HG03196 (cell line): ENCODE measurements around the gene YIPF4.
"Not testable (repeated sequence)": the region's sequence is repeated elsewhere in the genome, so short reads cannot be mapped to it uniquely, and the experiment has no call there.

ENCODE experiments used
- ATAC-seq: cut with Tn5 transposase; IDR thresholded peaks from one replicate; pipeline ENCODE4 v1.9.1; 2021; ENCODE audit not compliant: unreplicated experiment

Gene YIPF4

DNA sequence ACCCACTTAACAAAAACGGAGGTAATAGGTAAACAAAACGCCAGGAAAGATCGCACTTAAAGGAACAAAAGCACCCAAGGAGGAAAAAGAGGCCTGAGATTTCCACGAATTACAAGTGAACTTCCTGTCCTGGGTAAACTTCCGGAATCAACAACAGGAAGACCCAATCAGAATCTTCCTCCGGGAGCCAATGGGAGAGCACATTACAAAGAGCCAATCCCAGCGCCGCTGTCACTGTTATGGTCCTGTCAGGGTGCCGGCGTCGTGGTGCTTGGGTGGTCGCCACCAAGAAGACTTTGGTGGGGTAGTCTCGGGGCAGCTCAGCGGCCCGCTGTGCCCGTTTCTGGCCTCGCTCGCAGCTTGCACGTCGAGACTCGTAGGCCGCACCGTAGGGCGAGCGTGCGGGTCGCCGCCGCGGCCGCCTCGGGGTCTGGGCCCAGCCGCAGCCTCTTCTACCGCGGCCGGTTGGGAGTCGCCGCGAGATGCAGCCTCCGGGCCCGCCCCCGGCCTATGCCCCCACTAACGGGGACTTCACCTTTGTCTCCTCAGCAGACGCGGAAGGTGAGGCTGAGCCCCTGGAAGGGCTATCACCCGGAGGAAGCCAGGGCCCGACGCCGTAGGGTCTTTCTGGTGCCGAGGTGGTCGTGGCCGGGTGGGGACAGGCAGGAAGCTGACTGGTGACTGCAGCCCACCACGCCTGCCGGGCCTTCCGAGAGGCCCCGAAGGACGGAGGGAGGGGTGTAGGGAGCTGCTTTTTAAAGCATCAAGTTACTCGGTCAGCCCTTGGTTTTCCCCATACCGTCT lies at the start of gene YIPF4:
TSS of gene YIPF4 (plus strand) at position 231 of the 804 bp plus-strand sequence. CDS start at position 483, 252 bp downstream.
- ATAC-seq, result peak; percentile 100

DNA sequence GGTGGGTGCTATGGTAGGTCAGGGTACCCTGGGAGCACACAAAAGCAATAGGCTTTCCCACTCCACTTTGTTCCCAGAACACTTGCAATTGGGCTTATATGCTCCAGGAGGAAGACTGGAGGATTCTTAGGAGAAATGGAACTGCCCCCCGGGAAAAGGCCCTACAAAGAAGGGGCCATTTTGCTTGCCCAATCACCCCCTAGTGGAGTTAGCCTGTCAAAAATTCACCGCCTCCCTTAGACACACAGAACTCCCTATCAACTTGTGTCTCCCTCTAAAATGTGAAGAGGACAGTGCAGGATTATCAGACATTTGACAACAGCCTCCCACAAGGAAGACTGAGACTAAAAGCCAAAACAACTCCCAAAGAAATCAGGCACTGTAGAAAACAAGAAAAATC lies 49.5 kb upstream of the YIPF4 start:
- ATAC-seq, result no peak

DNA sequence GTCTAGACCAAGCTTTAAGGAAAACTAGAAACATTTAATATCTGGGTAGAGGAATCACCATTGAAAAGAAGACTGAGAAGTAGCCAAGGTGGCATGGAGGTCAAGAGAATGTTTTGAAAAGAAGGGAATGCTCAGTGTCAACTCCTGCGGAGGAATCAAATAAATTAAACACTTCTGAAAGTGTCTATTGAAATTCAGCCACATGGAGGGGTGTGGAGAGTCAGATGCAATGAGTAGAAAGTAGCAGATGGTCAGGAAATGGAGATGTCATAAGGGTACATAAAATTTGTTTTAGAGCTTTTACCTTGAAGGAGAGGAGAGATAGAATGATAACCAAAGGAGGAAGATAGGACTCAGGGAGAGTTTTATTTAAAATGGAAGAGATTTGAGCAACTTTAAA lies 48.1 kb upstream of the YIPF4 start:
- ATAC-seq, result no peak

DNA sequence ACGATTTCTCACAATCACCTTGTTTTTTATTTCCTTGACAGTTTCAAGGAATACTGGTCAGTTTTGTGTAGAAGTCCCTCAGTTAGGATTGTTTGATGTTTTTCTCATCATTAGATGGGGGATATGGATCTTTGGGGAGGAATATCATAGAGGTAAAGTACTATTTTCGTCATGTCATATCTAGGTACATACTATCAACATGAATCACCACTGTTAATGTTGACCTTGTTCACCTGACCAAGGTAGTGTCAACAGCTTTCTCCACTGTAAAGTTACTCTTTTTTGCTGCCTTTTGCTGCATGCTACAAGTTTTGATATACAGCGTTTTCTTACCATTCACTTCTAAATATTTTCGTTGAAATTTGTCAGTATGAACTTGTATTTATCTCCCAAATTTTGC lies 45.7 kb upstream of the YIPF4 start:
- no peak for ATAC-seq

DNA sequence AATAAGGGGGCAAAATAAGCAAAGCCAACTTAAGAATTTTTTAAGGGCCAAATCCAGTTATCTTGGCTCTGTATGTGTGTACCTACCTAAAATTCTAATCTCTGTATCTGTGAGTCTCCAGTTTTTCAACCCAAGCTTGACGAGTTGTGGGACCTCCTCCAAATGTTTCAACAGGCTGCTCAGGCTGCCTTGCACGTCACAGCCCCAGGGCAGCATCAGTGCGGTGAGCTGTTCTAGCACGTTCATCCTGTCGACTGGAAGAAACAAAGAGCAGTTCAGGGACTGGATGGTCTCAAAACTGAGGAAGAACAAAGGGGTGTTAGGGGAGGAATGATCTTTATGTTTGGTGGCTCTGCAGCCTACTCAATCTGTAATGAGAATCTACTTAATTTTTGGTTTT lies 42.4 kb upstream of the YIPF4 start:
- no peak for ATAC-seq

DNA sequence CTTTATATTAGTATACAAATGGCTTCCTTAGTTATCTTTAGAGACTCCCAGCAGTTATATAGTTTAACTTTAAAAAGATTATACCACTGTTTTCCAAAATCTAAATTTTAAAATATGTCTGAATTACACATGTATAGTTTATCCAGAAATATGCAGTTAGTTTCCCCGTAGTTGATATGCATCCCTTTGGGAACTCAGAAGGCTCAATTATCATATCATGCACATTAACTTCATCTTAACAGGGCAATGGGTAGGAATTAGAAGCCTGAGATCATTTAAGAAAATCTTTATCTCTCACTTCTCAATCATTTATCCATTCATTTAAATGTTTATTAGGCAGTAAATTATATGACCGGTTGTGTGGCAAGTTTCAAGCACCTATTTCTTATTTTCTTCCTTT lies 40.2 kb upstream of the YIPF4 start:
- ATAC-seq, result no peak

DNA sequence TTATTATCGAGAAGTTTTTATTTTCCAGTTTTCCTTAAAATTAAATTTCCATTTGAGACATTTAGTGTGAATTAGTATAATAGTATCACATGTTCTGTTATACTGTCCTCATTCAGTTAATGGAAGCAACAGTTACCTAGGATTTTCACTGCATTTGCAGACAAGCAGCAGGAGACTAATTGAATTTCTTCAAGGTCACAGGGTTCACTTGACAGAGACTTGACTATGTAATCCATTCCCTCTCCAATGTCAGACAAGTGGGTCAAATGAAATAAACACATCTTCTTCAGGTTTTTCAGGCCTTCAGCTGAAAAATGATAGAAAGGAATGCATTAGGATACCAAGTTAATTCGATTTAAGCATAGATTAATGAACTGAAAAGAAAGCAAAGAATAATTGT lies 39.7 kb upstream of the YIPF4 start:
- no peak for ATAC-seq

DNA sequence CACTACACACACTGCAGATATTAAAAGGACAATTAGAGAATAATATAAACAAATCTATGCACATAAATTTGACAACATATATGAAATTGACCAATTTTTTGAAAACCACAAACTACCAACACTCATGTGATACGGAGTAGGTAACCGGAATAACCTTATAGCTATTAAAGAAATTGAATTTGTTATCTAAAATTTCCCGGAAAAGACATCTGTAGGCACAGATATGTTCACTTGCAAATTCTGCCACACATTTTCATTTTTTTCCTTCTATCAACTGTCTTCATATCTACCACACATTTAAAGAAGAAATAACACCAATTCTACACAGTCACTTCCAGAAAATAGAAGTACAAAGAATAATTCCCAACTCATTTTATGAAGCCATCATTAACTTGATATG lies 35.4 kb upstream of the YIPF4 start:
- ATAC-seq, result no peak

DNA sequence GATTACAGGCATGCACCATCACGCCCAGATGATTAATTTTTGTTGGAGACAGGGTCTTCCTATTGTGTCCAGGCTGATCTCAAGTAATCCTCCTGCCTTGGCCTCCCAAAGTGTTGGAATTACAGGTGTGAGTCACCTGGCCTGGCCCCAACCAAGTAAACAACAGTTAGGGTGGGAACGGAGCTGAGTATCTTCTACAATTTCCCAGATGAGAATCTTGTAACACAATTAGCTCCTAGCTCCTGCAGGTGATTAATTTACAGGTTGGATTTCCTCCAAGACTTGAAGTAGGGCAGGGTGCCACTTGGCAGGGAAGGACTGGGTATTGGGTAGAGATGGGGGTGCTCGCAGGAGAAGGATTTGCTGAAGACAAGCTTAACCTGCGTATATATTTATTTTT lies 30.8 kb upstream of the YIPF4 start:
- ATAC-seq, result no peak

DNA sequence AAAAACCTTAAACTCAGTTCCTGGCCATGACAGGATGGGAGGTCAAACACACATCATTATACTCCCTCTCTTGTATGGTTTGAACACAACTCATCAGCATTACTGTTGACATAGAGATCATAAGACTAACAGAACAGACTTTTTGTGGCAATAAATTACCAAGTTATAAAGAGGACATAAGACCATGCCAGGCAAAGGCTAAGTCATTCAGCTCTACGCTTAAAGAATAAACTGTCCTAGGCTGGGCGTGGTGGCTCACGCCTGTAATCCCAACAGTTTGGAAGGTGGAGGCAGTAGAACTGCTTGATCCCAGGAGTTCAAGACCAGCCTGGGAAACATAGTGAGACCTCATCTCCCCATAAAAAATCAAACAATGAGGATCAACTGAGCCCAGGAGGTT lies 29.4 kb upstream of the YIPF4 start:
- no peak for ATAC-seq

DNA sequence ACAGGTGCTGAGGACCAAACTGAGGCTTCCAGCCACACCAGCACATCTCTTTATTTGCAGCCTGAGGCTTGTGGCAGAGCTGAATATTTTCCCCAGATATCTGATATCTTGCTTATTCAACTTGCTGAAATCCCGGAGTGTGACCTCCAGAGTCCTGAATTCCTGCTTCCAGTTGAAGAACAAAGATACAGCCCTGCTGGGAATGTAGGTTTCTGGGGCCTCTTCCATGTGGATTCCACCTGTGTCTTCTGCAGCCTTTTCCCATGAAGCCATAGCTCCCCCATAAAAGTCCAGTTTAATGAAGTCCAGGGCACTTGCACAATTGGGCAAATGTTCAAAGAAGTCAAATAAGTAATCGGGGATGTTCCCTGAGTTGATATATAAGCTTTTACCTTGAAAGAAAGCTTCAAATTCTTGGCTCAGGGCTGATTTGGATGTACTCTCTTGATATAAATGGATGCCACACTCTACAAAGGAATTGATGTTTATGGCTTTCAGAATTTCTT lies 27.9 kb upstream of the YIPF4 start:
- no peak for ATAC-seq

DNA sequence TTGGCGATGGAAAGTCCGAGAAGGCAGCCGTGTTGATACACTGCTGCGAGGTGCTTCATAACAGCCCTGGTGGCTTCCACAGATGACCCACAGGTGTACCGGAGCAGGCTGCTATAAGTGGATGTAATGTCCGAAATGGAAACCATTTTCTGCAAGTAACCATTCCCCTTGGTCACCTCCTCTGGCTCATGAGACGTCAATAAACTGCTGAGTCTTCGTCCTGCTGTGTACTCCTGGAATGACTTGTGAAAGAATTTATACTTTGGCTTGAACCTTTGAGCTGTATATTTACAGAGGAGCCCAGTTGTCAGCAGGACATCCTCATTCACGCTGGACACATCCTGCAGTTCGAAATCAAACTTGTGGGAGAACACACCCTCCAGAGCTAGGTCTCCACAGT lies 27.4 kb upstream of the YIPF4 start:
- ATAC-seq, result no peak

DNA sequence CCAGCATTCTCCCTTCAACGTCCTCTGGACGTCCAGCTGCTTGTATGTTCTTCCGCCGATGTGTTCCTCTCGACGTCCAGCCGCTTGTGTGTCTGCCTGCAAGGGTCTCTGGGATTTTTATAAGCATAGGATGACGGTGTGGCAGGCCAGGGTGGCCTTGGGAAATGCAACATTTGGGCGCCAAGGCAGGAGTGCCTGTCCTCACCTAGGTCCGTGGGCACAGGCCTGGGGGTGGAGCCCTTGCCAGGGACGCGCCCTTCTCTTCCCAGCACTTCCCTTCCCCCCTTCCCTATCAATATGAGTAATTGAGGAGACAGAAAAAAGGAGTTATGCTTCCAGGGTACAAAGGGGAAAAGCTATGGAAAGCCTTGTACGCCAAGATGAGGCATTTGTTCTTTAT lies 19.5 kb upstream of the YIPF4 start:
- no peak for ATAC-seq

DNA sequence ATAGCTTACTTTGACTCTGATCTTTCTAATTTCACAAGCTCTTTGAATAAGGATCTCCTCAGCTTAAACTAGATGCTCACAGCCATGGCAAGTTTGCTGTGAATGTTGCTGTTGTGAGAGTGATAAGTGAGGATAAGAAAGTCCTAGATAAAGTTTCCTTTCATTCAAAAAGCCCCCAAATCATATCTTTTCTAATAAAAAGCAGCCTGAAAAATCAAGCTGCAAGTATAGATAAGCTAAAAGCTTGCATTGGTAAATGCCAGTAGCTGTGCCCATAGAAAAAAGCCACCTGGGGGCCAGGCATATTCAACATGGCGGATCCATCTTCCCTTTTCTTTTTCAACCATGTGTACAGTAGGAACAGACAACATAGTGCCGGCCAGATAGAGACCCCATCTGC lies 17.3 kb upstream of the YIPF4 start:
- ATAC-seq, result no peak

DNA sequence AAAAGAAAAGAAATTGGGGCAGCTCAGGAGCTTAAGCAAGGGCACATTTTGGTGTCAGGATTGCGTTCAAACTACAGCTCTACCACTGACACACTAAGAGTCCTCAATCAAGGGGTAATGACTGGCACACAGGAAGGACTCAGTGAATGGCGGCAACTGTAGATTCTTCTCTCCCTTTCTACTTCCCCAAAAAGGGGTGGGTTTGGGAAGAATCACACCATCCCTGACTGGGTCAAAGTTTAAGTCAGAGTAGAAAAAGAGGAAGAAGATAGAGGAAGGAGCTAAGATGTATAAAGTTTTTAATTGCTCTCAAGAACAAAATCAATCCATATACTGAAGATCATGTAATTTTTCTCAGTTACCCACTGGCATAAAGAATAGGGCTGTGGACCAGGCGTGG lies 15.6 kb upstream of the YIPF4 start:
- ATAC-seq, result no peak

DNA sequence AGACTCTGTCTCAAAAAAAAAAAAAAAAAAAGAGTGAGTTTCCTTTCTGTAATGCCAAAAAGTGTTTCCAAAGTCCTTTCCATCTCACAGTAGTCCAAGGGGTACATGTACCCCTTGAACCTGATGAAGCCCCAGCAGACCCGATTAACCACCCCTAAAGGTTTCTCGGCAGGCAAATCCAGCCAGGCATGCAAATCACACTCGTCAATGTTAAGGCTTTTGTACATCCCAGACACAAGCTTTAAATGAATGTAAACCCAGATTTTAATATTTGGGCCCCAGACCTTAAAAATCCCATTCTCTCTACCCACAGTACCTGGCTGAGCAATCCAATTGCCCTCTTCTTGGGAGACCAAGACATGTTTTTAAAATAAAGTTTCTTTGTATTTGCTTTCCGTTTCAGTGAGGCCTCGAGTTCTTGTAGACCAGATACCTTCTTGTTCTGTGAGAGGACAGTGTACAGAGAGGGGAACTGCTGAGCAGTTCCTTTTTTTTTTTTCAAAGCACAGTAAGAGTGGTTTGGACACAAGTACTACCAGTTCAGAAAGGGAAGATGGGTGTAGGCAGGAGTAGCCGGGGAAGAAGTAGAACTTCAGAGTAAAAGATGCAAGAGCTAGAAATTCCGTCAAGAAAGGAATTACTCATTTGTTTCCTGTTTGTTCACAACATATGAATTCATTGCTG lies 13.1 kb upstream of the YIPF4 start, which contains the start of gene NLRC4:
TSS of gene NLRC4 (minus strand) at position 465 of the 684 bp plus-strand sequence. CDS start 8,111 bp downstream, outside the sequence.
- ATAC-seq, result peak; percentile 63

DNA sequence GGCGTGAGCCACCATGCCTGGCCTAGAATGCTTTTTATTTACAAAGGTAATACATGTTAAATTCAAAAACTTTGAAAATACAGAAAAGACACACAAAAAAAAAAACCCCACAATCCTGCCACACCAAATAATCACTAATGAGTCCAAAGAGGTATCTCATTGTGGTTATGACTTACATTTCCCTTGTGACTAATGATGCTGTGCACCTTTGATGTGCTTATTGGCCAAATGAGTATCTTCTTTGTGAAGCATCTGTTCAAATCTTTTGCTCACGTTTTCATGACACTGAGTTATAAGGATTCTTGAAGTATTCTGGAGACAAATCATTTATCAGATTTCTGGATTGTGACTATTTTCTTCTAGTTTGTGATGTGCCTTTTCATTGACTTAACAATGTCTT lies 6.6 kb upstream of the YIPF4 start:
- ATAC-seq, result no peak

DNA sequence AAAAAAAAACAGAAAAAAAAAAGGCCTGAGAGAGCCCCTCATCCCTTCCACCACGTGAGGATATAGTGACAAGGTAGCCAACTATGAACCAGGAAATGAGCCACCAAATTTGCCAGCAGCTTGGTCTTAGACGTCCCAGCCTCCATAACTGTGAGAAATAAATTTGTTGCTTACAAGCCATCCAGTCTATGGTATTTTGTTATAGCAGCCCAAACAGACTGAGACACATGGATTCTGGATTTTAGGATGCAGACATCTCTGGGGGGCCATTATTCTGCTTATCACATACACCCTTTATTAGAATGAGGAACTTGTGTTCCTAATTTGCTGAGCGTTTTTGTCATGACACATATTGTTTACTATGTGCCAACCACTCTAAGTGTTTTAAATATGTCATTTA lies 5.4 kb upstream of the YIPF4 start:
- no peak for ATAC-seq

DNA sequence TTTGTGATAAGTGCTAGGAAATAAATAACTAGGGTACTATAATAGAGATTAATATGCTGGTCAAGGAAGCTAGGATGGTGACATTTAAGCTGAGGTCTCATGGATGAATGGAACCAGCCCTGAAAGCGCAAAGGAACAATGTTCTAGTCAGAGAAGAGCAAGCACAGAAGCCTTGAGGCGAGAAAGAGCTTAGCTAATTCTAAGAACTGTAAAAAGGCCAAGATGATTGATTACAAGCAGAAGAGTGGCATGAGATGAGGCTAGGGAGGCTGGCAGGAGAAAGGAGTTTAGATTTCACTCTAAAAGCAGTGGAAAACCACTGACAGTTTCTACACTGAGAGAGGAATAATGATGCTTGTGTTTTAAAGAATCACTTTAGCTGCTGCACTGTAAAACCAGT lies 3.4 kb upstream of the YIPF4 start:
- no peak for ATAC-seq

DNA sequence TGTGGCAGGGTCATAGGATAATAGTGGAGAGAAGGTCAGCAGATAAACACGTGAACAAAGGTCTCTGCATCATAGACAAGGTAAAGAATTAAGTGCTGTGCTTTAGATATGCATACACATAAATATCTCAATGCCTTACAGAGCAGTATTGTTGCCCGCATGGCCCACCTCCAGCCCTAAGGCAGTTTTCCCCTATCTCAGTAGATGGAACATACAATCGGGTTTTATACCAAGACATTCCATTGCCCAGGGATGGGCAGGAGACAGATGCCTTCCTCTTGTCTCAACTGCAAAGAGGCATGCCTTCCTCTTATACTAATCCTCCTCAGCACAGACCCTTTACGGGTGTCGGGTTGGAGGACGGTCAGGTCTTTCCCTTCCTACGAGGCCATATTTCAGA lies 1.9 kb upstream of the YIPF4 start:
- ATAC-seq, result not testable (repeated sequence)

DNA sequence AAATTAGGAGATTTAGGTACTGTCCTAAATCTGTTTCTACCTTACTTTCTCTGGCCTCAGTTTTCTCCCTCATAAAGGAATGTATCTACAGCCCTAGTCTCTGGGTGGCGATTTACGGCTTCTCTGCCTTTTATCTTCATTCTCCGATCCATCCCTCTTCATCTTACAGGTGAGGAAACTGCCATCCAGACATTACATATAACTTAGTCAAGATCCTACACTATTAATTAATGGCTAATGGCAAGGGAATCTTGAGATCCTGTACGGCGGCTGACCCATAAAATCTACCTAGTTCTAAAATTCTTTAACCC lies 386 bp upstream of the YIPF4 start:
- ATAC-seq, result no peak

DNA sequence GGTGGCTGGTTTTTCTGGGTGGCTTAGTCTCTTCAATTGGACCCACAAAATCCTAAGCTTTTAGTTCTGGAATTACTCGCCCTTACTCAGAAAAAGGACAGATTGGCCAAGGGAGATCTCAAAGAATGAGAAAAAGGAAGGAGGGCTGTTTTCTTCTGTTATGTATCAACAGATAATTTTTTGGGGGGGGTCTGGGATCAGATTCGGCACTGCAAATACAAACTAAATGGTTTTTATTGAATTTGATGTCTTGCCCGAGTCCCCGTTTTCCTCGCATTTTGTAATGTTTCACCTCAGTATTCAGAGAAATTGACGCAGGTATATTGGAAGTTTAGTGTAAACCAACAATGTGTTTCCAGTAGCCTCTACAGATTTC lies 762 bp downstream of the YIPF4 start:
- no peak for ATAC-seq

DNA sequence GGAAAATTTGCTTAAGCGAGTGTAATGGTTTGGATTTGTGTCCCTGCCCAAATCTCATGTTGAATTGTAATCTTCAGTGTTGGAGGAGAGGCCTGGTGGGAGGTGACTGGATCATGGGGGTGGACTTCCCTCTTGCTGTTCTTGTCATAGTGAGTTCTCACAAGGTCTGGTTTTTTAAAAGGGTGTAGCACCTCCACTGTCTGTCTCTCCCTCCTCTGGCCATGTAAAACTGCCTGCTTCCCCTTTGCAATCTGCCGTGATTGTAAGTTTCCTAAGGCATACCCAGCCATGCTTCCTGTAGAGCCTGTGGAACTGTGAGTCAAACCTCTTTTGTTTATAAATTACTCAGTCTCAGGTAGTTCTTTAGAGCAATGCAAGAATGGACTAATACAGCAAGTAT lies 6.6 kb downstream of the YIPF4 start:
- no peak for ATAC-seq
